Measurements from ENCODE around the gene FADS1. TPM values are rescaled to one million over a fixed set of nuclear protein-coding genes. Genes with fewer than 3 reads are reported as not detected.

The FADS1 gene
- total and polyA plus RNA-seq, 2 experiments from 2014 or later = 74.9 to 119 TPM

DNA sequence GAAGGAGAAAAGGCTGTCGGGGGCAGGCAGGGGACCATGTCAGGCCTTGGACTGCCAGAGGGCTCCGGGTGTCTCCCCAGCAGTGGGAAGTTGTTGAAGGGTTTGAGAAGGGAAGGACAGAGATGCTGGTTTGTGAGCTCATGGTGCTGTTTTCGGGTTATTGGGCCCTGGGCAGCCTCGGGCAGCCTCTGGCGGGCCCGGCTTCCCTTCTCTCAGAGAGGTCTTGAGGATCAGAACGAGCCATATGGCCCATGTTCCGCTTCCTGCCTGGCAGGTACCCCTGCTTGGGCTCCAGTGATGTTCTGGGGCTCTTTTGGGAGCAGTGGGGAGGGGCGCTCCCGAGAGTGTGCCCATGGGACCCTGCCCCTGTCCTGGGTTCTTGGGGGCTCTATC is 54.6 kb downstream of the FADS1 start:
- DNase-seq (ENCODE audit: low spot score) (no peak), ATAC-seq (no peak)
- Mint-ChIP-seq H3K9me3 (no peaks in the 10 kb centered on the region; the same call in 2 of the 3 replicates), H3K4me3 (no peak overlapping the region), H3K27ac (no peak overlapping the region), H3K36me3 (ENCODE audit: low read depth) (no peaks in the 10 kb centered on the region), H3K27me3 (ENCODE audit: insufficient read depth, low read depth, poor library complexity) (peaks cover 14% of the 10 kb centered on the region), H3K4me1 (peaks cover 22% of the 10 kb centered on the region; the same call in 2 of the 3 replicates)
- H3K4me3 ChIP-seq = no peak overlapping the region
- TF ChIP-seq ZNF462 (CRISPR knock-in tag; IDR thresholded peaks at IDR 0.05) (no peak), CREB1 (CRISPR knock-in tag; IDR thresholded peaks at IDR 0.05; ENCODE audit: low read depth) (no peak), NANOG (IDR thresholded peaks at IDR 0.05; ENCODE audit: borderline replicate concordance) (no peak), ZNF114 (CRISPR knock-in tag; IDR thresholded peaks at IDR 0.05) (no peak), EZH2 (IDR thresholded peaks at IDR 0.05; ENCODE audit: low read depth, unreplicated experiment) (no peak), ZNF331 (CRISPR knock-in tag; IDR thresholded peaks at IDR 0.05; ENCODE audit: low read depth) (no peak), POLR2AphosphoS5 (IDR thresholded peaks at IDR 0.05; ENCODE audit: low read depth) (no peak), JUNB (IDR thresholded peaks at IDR 0.05; ENCODE audit: unreplicated experiment) (no peak), EZH2phosphoT487 (IDR thresholded peaks at IDR 0.05; ENCODE audit: unreplicated experiment) (no peak), REST (IDR thresholded peaks at IDR 0.05; ENCODE audit: unreplicated experiment) (no peak), STAT1 (IDR thresholded peaks at IDR 0.05; ENCODE audit: unreplicated experiment) (no peak)
- TF ChIP-seq, protein P1, sequence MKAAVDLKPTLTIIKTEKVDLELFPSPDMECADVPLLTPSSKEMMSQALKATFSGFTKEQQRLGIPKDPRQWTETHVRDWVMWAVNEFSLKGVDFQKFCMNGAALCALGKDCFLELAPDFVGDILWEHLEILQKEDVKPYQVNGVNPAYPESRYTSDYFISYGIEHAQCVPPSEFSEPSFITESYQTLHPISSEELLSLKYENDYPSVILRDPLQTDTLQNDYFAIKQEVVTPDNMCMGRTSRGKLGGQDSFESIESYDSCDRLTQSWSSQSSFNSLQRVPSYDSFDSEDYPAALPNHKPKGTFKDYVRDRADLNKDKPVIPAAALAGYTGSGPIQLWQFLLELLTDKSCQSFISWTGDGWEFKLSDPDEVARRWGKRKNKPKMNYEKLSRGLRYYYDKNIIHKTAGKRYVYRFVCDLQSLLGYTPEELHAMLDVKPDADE (IDR thresholded peaks at IDR 0.05) = no peak
- TF ChIP-seq, protein P2, sequence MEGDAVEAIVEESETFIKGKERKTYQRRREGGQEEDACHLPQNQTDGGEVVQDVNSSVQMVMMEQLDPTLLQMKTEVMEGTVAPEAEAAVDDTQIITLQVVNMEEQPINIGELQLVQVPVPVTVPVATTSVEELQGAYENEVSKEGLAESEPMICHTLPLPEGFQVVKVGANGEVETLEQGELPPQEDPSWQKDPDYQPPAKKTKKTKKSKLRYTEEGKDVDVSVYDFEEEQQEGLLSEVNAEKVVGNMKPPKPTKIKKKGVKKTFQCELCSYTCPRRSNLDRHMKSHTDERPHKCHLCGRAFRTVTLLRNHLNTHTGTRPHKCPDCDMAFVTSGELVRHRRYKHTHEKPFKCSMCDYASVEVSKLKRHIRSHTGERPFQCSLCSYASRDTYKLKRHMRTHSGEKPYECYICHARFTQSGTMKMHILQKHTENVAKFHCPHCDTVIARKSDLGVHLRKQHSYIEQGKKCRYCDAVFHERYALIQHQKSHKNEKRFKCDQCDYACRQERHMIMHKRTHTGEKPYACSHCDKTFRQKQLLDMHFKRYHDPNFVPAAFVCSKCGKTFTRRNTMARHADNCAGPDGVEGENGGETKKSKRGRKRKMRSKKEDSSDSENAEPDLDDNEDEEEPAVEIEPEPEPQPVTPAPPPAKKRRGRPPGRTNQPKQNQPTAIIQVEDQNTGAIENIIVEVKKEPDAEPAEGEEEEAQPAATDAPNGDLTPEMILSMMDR (conservative IDR thresholded peaks at IDR 0.05; ENCODE audit: low read depth in 2 of 2) = no peak
- no peaks in the 10 kb centered on the region for H3K9me2 ChIP-seq (ENCODE audit: insufficient read depth)
- peaks cover 15% of the 10 kb centered on the region; the same call in 1 of the 2 replicates for H3K4me1 ChIP-seq (ENCODE audit: insufficient read depth)
- no peaks in the 10 kb centered on the region for H3K36me3 ChIP-seq (ENCODE audit: insufficient read depth)
- H3K27me3 ChIP-seq (ENCODE audit: insufficient read depth) = no peaks in the 10 kb centered on the region
- H3K27ac ChIP-seq (ENCODE audit: low read depth) = no peak overlapping the region
- H2AFZ ChIP-seq = no peak overlapping the region
- H4K20me1 ChIP-seq (replicated peaks; ENCODE audit: insufficient read depth) = no peaks in the 10 kb centered on the region
- H3K79me2 ChIP-seq (replicated peaks; ENCODE audit: insufficient read depth) = no peaks in the 10 kb centered on the region
- H3K4me2 ChIP-seq = no peak overlapping the region
- H3F3A ChIP-seq (replicated peaks; ENCODE audit: low read depth) = no peaks in the 10 kb centered on the region
